ENCODE data around the gene TNFAIP2.

TNFAIP2 gene

DNA sequence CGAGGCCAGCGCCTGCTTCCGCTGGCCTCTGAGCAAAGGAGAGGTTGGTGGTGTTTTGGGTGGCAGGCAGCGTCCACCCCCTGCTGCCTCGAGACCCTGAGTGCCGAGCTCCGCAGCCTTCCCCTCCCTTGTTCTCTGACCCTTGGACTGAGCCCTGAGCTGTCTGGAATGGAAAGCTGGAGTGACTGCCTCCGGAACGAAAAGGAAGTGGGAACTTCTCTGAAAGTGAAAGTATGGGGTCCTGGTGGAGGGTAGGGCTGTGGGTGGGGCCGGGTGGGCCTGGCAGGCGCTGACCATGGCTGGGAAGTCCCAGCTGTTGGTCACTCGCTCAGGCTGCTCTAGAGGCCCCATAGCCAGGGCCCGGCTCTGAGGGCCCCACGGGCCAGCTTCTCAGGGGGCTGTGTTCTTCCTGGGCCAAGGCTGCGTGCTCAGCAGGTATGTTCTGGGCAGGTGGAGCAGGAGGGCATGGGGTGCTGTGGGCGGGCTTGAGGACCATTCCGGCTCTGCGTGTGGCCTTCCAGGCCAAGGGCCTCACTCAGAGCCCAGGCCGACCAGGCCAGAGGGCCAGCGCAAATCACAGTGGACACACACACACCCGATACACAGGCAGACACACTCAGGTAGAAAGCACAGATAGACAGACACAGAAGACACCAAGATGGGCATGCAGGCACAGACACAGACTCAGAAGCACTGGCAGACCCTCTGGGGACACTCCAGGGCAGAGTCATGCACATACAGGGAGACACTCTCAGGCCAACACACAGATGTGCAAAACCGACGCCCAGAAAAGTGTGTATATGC is 28.7 kb upstream of the TNFAIP2 start, which contains the start of gene EXOC3L4:
Gene EXOC3L4 (plus strand): TSS at position 320 of the 804 bp plus-strand sequence. CDS start 5,495 bp downstream, outside the sequence.
- FAIRE-seq: no peak

DNA sequence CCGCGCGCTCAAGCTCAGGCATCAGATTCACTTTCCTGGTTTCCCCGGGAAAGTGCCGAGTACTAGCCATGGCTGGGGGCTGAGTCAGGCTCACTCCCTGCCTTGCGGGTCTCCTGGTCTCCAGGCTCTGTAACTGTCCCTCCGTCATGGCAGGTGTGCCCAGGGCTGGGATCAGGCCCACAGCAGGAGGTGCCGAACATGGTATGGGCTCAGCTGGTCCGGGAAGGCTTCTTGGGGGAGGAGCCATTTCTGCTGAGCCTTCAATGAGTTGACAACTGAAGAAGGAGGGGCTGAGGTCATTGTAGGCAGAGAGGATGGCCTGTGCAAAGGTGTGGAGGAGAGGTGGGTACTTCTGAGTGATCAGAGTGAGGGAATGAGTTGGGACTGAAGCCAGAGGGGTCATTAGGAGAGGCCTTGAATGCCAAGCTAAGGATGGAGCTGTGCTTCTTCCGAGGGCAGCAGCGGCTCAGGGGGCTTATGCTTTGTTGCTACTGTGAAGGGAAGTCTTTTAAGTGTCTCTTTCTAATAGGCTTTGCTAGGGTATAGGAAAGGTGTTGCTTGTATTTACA is 28.0 kb upstream of the TNFAIP2 start:
- FAIRE-seq: no peak

DNA sequence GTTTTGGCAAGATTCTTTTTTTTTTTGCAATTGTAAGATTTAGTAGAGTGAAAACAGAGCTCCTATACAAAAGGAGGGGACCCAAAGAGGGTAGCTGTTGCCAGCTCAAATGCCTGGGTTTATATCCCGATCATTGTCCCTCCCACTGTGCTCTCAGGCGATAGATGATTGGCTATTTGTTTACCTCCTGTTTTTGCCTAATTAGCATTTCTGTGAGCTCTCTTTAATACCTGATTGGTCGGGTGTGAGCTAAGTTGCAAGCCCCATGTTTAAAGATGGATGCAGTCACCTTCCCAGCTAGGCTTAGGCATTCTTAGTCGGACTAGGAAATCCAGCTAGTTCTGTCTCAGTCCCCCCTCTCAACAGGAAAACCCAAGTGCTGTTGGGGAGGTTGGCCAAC is 26.9 kb upstream of the TNFAIP2 start:
- FAIRE-seq: no peak

DNA sequence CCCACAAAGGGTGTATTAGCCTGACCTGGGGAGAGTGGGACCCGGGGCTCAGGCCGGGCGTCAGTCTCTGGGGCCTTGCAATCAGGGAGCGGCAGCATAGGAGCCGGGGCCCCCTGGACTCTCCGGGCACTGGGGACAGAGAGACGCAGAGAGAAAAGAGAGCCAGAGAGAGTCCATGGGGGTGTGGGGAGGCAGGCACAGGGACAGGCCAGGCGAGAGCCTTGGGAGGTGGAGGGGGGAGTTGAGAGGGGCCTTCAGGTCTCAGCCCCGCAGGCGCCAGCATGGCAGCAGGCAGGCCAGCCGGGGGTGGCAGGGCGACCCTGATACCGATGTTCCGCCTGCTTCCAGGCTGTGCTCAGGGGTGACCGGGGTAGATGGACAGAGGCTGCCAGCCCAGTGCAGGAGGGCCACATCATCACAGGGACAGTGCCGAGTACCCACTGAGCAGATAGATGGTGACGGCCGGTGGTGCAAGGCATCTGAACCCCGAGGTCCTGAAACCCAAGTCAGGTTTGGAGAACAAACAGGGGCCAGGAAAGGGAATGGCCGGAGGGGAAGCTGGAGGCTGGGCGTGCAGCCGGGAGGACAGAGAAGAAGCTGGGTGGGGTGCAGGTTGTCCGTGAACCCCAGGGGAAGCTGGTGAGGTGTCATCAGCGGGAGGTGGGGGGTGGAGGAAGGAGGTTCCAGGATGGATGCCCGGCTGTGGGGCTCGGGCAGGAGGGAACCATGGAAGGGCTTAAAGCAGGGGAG is 25.8 kb upstream of the TNFAIP2 start:
- FAIRE-seq: no peak

DNA sequence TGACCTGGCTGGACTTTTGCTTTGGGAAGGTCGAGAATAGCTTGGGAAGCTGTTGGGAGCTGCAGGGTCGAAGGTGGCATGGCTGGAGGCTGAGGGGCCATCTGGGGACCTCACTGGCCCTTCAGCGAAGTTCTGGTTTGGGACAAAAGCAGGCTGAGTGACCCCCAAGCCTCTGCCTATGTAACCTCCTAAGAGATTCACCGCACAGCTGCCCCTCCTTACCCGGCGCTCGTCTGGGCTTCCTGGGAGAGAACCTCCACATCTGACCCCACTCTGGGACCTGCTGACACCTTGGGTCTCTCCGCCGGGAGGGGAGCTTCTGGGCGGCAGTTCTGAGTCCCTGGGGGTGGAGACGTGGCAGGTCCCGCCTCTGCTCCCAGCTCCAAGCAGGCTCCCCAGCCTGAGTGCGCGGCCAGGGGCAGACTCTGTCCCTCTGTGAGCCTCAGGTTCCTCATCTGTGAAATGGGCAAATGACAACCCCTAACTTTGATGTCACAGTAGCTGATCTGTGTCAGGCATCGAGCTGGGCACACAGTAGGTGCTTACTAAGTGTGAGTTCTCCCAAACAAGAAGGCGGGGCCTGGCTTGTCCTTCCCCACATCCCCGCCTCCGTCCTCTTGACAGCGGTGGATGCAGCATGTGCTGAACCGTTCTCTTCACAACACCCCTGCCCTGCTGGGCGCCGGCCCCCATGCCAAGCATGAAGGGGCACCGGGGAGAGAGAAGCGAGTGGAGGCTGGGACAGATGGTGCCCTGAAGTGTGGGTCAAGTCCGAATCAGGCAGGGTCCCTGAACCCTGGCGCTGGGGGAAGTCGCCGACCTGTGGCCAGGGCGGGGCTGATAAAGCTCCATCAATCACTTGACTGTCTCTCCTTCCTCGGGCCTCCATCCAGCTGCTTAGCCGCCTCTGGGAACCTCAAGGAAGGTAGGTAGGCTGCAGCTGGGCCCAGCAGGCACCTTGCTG is 25.0 kb upstream of the TNFAIP2 start:
- FAIRE-seq: no peak

DNA sequence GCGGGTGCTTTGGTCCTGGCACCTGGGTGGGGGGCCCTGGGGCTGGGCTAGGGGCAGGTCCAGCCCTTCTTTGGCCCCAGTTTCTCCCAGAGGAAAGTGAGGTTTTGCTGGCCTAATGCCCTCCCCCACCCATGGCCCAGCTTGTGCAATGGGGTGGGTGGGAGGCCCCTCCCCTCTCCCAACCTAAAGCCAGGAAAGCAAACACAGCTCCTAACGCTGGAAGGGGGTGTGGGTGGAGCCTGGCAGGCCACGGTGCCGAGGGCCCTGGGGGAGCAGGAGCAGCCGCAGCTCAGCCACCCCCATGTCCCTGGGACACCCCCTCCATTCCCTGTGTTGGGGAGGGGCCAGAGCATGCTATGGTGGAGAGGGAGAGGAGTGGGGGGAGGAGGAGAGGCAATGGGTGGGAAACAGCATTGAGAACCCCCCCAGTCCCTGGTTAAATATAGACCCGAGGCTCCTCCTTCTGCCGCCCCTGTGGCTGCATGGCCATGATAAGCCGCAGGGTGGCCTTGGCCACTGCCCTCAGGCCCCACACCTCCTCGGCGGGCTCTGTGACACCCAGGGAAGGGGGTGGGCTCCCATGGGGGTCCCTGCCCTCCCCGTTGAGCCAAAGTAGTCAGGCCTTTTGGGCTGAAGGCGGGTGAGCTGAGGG is 24.1 kb upstream of the TNFAIP2 start:
- FAIRE-seq: no peak

DNA sequence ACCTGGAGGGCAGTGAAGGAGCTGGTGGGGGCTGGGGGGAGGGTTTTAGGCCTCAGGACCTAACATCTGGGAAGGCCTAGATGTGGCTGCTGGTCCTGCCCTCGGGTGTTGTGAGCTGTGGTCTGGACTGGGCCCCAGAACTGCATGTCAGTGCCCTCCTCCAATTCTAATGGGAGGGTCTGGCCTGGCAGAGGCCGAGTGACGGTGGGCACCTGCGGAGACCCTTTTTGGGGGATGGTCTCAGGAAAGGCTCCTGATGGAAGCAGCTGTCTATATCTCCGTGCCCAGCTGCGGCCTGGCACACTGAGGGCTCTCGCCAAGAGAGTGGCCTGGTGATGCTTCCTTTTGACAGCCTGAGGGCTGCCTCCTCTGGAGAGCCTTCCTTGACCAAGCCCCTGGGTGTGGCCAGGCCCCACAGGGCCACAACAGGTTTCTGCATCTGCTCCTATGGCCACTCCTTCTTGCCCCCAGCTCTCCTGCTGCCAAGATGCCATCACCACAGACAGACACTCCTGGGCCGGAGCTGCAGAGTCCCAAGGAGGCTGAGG is 23.5 kb upstream of the TNFAIP2 start:
- no peak for FAIRE-seq

DNA sequence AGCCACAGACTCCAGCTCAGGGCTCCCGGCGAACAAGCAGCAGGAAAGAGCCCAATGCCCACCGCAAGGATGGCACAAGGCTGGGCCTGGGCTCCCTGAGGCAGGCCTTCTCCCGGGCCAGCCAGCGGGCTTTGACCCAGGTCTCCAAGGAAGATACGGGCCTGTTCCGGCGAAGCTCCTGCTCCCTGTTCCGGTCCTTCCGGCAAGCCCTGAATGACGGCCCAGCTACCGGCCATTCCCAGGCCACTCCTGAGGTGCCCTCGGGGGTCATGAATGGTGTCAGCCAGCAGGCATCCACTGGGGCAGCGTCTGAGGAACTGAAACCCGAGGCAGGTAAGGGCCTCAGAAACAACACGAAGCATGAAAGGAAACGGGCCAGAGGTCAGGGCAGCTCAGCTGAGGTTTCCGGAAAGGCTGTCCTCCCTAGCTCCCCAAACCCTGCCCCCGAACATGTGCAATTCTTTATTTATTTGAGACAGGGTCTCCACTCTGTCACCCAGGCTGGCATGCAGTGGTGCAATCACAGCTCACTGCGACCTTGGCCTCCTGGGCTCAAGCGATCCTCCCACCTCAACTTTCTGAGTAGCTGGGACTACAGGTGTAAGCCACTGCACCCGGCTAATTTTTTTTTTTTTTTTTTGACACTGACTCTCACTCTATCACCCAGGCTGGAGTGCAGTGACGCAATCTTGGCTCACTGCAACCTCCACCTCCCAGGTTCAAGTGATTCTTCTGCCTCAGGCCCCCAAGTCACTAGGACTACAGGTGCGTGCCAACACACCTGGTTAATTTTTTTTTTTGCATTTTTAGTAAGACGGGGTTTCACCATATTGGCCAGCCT is 22.8 kb upstream of the TNFAIP2 start:
- no peak for FAIRE-seq

DNA sequence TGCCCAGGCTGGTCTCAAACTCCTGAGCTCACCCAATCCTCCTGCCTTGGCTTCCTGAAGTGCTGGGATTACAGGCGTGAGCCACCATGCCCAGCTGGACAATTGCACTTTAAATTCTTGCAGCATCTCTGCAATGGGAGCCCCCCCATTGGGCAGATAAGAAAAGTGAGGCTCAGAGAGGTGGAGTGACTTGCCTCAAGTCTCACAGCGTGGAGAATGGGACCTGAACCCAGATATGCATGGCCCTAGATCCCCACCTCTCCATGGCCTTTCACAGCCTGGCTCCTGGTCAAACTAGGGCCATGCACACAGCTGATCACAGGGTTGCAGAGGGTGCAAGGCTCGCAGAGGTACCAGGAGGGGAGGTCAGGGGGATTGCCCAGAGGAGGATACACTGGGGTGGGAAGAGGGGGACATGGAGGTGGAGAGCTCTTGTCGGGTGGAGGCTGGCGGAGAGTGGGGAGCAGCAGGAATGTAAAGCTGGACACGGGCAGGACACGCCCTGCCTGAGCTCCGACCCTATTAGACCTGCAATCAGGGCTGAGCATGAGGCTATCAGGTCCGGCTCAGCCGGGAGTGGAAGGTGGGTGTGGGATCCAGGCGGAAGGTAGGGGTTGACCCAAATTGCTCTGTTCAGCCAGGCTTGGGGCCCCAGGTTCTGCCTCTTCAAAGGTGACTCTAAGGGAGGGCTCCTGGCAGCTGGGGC is 21.9 kb upstream of the TNFAIP2 start:
- FAIRE-seq: no peak

DNA sequence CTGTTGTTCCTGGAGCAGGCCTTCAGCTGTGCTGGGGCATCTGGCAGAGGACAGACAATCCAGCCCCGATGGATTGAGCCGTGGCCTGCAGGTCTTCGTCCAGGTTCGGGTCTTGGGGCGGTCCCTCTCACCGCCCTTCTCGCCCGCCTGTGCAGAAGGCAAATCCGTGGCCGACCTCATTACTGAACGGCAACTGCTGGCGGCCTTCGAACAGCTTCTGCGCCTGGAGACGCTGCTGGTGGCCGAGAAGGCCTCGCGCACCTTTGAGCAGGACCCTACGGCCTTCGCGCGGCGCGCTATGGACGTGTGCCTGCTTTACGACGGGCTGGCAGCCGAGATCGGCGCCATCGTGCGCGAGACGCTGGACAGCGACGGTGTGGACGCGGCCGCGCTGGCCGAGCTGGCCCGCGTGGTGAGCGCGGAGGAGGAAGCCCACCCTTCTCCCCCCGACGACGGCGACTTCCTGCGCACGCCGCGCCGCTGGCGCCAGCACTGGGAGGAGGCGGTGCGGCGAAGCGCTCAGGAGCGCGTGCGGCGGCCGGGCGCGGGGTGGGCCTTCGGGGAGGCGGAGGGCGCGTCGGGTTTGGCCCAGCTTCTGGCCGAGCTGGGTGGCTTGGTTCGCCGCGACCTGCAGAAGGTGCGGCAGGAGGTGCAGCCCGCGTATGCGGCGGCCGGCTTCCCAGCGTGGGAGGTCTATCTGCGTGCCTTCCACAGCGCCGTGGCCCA is 21.1 kb upstream of the TNFAIP2 start:
- no peak for FAIRE-seq

DNA sequence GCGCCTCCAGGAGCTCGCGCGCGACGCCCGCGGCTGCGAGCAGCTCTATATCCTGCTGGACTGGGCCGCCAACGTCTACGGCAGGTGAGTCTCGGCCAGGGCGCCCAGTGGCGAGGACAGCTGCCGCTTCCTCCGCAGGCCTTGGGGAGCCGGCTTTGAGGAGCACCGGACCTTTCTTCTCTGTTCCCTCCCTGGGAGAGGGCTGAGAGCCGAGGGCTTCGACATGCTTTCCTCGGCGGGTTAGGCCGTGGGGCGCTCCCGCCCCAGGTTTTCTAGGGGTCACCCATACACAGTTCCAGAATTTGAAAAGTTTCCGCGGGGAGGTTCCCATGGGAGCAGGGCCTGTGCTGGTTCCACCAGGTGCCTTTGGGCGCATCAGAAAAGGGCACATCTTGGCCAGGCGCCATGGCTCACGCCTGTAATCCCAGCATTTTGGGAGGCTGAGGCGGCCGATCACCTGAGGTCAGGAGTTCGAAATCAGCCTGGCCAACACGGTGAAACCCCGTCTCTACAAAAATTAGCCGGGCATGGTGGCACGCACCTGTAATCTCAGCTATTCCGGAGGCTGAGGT is 20.5 kb upstream of the TNFAIP2 start:
- FAIRE-seq: no peak

DNA sequence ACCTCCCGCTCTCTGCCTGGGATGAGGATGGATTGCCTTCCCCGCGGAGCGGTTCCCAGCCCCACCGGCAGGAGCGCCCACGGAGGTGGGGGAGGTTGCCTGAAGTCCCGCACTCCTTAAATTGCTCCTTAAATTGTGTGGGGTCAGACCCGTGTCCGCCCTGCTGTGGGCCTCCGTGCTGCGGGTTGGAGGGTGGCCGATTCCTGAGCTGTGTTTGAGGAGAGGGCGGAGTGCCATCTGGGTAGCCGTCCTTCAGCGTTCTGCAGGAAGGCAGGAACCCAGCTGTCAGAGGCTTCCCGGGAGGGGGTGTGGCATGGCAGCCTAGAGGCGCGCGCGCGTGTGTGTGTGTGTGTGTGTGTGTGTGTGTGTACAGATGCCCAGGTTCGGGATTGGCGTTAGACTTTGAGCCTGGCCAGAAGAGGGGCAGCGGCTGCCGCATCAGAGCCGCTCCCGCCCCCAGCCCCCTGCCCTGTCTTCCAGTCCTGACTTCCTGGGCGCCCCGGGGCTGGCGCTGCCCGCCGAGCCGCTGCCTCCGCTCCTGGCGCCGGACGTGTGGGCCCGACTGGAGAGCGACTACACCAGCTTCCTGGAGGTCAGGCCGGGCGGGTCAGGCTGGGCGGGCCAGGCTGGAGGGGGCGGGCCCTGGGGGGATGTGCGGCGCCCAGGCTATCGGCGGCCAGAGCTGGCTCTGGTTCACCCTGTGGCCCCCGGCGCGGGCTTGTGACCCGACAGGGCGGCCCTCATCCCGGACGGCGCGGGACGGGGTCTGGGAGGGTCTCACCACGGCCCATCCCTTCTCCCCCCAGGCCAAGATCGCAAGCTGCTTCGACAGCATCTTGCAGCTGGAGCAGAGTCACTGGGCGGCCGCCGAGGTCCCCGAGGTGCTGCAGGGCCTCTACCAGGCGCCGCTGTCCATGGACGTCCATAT is 19.5 kb upstream of the TNFAIP2 start:
- FAIRE-seq: no peak

DNA sequence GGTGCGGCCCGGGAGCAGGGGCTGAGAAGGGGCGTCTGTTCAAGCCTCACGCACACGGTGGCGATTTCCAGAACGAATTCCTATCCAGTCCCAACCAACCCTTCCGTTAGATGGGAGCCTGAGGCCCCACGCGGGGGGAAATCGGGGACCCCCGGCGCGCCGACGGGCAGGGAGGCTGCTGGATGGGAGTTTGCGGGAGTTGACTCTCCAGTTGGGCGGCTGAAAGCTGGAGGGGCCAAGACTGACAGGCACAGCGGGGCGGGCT is 18.9 kb upstream of the TNFAIP2 start:
- FAIRE-seq: no peak

DNA sequence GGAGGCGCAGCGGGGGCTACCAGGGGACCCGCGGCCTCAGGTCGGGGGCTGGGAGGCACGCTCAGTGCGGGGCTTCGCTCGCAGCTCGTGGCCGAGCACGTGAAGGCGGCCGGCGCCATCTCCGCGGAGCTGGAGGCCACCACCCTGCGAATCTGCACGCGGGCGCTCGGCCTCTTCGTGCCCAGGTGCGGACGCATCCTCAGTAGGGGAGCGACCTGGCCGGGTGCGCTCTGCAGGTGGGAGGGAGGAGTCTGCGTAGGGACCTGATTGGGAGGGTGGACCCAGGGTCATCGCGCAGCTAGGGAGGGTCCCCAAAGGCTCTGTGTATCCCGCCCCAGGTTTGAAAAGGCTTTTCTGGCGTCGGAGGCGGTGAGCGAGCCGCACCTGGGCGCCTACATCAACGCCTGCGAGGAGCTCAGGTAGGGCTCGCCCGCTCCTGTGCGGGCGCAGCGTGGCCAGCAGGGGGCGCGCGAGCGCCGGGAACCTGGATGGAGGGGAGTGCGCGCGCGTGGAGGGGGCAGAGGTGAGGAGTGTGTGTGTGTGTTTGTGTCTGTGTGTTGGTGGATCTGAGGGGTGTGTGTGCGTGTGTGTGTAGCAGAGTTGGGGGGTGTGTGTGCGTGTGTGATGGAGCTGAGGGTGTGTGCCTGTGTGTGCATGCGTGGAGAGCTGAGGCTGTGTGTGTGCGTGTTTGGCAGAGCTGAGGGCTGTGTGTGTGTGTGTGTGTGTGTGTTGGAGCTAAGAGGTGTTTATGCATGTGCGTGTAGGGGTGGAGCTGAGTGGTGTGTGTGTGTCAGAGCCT is 18.4 kb upstream of the TNFAIP2 start:
- FAIRE-seq: no peak

DNA sequence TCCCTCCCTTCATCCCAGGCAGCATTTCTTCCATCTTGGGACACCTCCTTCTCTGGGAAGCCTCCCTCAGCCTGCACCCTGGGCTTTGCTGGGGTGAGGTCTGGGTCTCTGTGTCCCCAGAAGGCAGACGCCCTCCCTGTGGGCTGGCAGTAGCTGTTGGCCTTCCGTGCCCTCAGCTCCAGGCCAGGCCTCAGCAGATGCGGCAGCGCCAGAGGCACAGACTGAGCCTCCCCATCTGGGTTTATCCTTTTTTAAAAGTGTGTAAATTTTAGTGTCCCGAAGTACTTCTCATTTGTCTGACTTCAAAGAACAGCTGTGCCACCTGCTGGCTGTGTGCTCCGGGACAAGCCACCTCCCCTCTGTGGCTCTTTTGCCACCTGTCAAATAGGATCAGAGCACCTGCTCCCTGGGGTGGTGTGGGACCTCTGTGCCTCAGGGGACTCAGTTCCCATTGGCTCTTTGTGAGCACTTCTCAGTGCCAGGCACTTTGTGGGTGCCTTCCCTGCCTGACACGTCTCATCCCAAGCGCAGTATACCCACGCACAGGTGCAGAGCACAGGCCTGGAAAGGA is 17.6 kb upstream of the TNFAIP2 start:
- no peak for FAIRE-seq

DNA sequence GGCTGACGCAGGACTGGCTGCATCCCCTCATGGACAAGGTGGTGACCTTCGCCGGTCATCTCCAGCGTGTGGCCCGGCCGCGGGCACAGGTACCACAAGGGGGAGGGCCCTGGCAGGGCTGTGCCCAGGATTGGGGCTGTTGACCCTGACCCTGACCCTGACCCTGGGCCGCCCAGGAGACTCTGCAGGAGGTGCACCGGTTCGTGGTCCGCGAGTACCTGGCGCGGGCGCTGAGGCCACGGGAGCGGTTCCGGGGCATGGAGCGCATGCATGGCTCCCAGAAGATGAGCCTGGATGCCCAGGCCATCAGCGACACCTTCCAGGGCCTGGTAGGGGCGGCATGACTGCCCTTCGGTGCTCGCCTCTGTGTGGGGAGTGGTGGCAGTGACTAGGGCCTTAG is 15.8 kb upstream of the TNFAIP2 start:
- FAIRE-seq: no peak
